Measurements from ENCODE around the gene ALKBH4. TPM values are rescaled to one million over a fixed set of nuclear protein-coding genes. Genes with fewer than 3 reads are reported as not detected.
"Not testable (repeated sequence)": the region's sequence is repeated elsewhere in the genome, so short reads cannot be mapped to it uniquely, and the experiment has no call there.

Gene ALKBH4
- total RNA-seq, 1 experiment from 2014 or later, result 52.7 TPM

DNA sequence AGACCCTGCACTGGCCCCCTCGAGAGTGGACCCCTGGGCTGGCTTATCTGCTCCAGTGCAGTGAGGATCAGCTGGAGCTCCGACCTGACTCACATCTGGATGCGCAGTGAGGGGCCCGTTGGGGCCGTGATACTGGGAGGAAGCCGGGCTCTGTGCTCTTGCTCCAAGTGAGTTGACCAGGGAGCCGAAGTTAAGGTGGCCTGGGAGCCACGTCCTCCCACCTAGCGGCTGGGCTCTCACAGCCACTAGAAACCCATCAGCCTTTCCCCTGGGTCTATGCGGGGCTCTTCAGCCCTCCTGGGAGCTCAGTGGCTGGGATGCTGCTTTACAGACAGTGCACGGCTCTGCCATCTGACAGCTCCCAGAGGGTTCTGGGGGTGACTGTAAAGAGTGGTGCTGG is 9.1 kb downstream of the ALKBH4 start:
- no peak for DNase-seq (ENCODE audit: low spot score)

DNA sequence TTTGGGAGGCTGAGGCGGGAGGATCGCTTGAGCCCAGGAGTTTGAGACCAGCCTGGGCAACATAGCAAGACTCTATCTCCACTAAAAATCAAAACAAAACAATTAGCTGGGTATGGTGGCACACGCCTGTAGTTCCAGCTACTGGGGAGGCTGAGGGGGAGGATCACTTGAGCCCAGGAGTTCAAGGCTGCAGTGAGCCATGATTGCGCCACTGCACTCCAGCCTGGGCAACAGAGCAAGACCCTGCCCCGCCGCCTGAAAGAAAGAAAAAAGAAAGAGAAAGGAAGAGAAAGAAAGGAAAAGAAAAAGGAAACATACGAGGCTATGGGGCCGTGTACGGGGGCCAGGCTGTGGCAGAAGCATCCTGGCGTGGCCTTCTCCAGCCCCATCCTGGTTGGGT is 9.7 kb downstream of the ALKBH4 start:
- not testable (repeated sequence) for DNase-seq (ENCODE audit: low spot score)

DNA sequence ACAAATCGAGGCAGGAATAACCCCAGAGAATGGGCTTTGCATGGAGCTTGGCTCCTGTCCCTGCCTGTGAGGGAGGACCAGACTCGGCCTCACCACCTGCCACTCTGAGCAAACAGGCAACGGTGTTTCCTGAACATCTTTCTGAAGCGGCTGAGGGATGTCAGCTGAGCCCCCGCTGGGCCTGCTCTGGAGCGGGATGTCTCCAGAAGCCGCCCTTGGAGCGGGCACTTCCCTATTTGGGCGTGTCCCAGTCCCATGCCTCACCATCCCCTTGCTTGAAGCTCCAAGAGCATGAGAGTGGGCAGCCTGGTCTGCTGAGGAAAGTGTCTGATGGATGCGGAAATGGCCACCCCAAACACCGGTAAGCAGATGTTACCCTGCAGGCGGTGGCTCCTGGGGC is 10.2 kb downstream of the ALKBH4 start:
- DNase-seq (ENCODE audit: low spot score), result no peak

DNA sequence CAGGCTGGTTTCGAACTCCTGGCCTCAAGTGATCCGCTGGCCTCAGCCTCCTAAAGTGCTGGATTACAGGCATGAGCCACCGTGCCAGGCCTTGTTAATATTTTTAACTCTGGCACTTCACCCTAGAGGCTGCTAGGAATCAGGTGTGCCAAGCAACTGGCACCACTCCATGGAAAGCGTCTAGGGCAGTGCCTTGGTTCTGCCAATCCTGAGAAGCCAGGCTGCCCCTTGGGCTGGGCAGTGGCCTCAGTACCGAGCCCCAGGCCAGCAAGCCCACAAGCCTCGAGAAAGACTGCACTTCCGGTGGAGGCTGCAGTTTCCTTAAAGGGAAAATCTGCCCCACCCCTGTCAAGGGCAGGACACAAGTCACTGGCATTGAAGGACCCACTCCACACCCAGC is 11.3 kb downstream of the ALKBH4 start:
- DNase-seq (ENCODE audit: low spot score), result no peak

DNA sequence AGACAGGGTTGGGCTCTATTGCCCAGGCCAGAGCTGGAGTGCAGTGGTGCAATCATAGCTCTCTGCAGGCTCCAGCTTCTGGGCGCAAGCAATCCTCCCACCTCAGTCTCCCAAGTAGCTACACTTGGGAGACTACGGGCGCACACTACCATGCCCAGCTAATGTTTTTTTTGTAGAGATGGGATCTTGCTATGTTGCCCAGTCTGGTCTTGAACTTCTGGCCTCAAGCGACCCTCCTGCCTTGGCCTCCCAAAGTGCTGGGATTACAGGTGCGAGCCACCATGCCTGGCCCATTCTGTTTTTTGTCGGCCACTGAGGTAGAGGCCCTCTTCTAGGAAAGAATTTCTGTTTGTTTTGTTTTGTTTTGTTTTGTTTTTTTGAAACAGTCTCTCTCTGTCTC is 12.2 kb downstream of the ALKBH4 start:
- no peak for DNase-seq (ENCODE audit: low spot score)

DNA sequence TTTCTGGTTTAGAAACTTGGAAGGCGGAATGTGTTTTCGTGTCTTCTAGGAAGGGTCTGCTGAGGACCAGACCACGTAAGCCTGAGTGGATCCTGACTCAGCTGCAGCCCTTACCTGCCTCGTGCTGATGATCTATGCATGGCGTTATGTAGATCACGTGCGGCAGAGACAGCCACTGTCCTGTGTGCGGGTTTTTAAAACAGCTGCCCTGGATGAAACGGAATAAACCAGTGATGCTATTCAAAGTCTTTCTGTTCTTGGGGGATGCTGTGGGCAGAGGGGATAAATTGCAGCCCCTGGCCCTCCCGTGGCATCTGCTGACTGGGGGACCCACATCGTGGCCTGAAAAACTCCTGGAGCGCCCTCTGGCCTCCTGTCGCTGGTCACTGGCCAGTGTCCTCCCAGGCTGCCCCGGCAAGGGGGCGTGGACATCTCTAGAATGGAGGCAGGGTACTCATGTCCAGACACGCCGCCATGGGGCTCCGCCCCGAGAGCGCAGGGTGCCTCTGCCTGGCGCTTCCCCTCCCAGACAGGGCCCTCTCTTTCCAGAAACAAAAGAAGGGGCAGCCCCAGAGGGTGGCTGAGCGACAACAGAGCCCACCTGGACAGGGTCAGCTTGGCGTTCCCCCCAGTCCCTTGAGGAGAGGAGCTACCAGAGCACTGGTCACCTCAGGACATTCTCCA is 13.2 kb downstream of the ALKBH4 start:
- DNase-seq (ENCODE audit: low spot score), result no peak

DNA sequence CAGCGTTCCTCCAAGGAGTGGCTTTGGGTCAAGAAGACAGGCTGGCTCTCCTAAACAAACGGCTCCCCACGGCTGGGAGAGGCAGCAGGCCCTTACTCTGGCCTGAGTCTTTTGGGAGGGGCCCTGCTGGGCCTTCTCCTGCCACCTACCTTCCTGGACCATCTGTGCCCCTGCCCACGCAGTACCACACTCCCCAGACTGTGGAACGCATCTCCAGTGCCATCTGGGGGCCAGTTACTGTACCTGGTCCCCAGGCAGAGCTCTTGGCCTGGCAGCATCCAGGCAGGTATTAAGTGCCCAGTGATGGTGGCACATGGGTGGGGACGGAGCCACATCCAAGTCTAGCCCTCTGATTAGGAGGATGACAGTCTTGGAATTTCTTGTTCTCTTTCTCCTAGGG is 14.4 kb downstream of the ALKBH4 start:
- no peak for DNase-seq (ENCODE audit: low spot score)

DNA sequence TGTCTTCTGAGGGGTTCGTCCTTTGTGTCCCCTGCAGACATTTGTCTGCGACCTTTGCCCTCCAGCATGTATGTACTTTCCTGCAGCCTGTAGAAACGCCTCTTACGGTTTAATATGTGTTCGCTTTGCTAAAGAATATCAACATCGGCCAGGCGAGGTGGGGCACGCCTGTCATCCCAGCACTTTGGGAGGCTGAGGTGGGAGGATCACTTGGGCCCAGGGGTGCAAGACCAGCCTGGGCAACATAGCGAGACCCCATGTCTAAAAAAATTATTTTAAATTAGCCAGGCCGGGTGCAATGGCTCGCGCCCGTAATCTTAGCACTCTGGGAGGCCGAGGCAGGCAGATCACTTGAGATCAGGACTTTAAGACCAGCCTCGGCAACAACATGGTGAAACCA is 15.5 kb downstream of the ALKBH4 start:
- no peak for DNase-seq (ENCODE audit: low spot score)

DNA sequence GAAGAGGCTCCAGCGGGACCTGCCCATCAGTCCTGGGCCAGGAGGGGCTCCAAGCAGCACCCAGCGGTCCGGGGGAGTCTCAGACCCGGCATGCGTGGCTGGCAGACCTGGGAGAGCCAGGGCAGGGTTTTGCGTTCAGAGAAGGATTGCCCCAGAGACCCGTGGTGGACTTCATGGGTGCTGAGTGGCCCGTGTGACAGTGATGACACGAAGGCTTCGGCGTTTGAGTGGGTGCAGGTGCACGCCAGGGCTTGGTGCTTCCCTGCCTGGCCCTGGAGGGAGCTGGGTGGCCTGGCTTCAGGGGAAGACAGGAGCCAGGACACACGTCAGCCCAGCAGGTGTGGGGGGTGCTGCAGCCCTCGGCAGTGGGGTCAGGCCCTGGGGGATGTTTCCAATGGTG is 17.4 kb downstream of the ALKBH4 start:
- DNase-seq (ENCODE audit: low spot score), result no peak

DNA sequence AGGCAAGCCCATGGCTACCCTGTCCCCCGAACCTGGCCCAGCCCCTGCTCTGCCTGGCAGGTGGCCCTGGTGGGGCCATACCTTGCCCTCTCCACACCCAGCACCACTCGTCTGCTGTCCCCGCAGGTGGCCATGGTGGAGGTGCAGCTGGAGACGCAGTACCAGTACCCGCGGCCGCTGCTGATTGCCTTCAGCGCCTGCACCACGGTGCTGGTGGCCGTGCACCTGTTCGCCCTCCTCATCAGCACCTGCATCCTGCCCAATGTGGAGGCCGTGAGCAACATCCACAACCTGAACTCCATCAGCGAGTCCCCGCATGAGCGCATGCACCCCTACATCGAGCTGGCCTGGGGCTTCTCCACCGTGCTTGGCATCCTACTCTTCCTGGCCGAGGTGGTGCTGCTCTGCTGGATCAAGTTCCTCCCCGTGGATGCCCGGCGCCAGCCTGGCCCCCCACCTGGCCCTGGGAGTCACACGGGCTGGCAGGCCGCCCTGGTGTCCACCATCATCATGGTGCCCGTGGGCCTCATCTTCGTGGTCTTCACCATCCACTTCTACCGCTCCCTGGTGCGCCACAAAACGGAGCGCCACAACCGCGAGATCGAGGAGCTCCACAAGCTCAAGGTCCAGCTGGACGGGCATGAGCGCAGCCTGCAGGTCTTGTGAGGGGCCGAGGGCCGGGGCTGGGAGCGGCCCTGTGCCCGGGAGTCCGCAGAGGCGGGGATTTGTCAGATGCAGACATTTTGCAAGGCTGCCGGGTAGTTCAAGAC is 18.1 kb downstream of the ALKBH4 start:
- no peak for DNase-seq (ENCODE audit: low spot score)

DNA sequence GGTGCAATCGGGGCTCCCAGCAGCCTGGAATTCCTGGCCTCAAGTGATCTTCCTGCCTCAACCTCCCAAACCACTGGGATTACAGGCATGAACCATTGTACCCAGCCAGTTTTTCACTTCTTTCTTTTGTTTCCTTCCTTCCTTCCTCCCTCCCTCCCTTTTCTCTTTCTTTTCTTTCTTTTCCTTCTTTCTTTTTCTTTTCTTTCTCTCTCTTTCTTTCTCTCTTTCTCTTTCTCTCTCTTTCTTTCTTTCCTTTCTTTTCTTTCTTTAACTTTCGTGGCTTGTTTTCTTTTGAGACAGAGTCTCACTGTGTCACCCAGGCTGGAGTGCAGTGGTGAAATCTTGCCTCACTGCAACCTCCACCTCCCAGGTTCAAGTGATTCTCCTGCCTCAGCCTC is 19.0 kb downstream of the ALKBH4 start:
- no peak for DNase-seq (ENCODE audit: low spot score)

DNA sequence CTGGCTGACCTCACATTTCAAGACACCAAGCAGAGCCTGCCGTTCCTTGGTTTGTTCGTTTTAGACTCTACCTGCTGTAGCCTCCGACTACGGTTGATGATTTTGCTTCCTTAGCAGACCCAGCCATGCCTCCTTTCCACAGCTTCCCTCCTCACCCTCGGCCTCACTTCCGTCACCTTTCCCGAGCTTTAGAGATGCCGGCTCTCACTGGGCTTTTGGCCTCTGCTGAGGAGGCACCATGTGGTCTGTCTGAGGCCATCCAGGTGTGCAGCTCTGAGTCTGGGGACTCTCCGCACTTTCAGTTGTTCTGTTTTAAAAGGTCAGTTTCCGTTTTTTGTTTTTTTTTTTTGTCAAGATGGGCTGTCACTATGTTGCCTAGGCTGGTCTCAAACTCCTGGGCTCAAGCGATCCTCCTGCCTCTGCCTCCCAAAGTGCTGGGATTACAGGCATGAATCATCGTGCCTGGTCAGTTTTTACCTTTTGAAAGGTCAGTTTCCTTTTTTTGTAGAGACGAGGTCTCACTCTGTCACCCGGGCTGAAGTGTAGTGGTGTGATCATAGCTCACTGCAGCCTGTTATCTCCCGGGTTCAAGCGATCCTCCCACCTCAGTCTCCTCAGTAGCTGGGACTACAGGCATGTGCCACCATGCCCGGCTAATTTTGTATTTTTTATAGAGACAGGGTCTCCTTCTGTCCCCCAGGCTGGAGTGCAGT is 19.5 kb downstream of the ALKBH4 start:
- DNase-seq (ENCODE audit: low spot score), result no peak

DNA sequence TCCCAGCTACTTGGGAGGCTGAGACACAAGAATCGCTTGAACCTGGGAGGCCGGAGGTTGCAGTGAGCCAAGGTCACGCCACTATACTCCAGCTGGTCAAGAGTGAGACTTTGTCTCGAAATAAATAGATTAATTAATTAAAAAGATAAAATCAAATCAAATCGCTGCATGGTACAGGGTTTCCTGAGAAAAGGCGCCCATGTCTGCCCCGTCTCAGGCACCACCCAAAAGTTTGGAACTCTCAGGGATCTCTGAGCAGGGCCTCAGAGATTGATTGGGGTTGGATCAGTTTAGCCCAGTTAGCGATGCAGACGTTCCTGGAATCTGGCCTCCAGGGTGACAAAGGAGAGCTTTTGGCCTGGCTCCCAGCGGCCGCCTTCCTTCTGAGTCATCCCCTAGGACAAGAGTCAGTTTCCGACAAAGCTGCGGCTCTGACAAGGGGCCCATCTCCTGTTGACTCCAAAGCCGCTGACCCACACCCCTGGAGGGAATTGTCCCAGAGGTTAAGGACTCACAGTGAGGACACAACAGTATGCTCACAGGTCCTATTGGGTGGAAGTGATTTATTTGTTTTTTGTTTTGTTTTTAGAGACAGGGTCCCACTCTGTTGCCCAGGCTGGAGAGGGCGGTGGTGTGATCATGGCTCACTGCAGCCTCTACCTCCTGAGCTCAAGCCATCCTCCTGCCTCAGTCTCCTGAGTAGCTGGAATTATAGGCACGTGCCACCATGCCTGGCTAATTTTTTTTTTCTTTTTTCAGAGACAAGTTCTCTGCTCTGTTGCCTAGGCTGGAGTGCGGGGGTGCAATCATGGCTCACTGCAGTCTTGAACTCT is 24.5 kb downstream of the ALKBH4 start:
- DNase-seq (ENCODE audit: low spot score), result peak; percentile 79

DNA sequence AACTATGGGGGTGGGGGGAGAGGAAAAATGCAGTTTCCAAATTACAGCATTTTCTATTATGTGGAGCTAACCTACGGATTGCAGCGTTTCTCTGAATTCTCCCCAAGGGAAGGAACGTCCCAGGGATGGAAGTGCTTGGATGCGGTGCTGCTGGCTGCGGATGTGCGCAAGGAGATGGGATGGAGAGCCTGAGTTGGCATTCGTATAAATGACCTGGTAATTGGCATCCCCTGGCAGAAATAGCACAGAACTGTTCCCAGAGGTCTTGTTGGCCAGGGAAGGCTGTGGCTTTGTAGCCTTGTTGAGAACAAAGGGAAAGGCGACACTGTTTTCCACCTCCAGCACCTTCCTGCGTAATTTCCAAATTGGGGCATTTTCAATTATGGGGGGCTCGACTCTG is 28.5 kb downstream of the ALKBH4 start:
- no peak for DNase-seq (ENCODE audit: low spot score)

DNA sequence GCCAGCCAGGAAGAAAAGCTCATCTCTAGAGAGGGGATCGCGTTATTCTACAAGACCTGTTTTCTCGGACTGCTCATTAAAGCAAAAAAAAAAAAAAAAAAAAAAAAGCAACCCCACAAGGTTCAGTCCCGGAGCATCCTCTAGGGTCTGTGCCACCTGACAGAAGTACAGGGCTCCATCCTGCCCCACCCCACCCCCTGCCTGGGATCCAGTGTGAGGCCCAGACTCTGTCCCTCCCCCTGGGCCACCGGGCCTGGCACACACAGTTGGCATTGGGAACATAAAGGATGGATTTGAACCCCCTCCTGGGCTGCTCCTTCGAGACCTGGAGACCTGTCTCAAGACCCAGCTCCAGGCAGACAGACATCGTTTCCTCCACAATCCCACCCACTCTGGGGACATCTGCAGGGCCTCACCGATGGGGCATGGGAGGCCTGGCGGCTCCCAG is 30.6 kb downstream of the ALKBH4 start:
- DNase-seq (ENCODE audit: low spot score), result no peak

DNA sequence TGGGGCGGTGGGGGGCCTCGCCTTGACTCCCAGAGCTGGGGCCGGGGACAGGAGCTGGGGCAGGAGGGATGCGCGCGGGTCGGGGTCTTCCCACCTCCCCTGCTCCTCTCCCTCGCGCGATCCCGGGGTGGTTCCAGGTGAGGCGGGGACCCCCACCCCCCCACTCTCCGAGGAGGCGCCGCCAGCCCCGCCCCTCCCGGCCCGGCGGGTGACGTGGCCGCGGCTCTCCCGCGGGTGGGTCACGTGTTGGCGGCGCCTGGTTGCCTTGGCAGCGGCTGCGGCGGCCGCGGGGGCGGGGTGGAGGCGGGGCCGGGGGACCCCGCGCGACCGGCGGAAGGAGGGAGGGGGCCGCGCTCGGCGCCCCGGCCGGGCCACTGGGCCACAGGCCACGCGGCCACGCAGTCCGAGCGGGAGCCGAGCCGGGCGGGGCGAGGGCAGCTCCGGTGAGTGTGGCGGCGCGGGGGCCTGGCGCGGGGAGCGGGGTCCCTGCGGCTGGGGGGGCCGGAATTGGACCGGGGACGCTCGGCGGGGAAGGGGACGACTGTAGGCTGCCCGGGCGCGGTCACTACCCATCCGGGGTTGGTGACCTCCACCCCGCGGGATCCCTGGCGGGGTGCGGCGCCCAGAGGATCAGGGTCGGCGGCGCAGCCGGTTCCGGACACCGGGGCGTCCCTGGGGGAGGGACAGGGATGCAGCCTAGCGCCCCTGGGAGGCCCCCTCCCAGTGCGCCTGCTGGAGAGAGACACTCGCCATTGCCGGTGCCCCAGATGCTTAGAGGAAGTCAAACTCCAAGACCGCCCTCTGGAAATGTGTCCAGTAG is 31.2 kb downstream of the ALKBH4 start, which contains the start of gene ORAI2:
Gene ORAI2, plus strand, starts transcription at position 357 of the 820 bp plus-strand sequence. CDS start 5,382 bp downstream, outside the sequence.
- peak; percentile 69 for DNase-seq (ENCODE audit: low spot score)

DNA sequence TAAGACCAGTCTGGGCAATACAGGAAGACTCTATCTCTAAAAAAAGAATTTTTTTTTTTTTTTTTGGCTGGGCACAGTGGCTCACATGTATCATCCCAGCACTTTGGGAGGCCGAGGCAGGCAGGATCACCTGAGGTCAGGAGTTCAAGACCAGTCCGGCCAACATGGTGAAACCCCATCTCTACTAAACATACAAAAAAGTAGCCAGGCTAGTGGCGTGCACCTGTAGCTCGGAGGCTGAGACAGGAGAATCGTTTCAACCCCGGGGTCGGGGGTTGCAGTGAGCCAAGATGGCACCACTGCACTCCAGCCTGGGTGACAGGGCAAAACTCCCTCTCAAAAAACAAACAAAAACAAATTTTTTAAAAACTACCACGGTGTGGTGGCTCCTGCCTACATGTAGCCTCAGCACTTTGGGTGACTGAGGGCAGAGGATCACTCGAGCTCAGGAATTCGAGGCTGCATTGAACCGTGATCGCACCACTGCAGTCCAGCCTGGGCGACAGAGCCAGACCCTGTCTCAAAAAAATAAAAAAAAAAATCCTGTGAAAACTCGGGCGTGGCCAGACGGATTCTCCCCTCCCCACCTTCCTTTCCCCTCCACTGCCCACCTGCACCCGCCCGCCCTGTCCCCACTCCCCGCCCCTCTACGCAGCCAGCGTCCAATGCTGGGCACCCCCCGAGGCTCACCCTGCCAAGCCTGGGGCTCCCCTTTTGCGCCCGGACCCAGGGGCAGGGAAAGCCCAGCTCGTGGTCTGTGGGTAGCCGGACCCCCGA is 32.0 kb downstream of the ALKBH4 start:
- DNase-seq (ENCODE audit: low spot score), result no peak

DNA sequence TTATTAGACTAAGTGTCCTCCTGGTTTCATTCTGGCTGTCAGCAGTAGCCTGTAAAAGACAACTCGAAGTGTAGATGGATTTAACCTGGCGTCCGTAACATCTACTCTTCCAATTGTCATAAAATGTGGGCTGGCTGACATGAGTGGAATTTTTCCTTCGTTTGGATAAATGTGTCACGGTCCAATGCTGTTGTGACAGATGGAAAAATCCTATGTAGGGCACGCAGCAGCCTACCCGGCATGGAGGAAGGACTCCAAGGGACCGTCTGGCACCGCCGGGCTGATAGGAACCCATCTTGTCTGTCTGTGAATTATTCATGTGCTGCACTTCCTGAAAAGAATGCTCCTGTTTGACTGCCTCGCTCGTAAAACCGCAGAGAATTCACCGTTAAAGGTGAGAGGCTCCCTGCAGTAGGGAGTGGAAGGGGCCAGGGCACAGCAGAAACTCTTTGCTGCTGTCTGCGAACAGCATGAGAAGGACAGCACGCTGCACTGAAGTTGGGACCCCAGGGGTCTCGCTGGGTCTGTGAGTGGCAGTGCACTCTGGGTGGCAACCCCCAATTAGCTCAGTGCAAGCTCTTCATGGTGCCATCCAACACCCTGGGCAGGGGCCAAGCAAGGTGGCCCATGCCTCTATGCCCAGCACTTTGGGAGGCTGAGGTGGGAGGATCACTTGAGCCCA is 32.9 kb downstream of the ALKBH4 start:
- DNase-seq (ENCODE audit: low spot score), result no peak

DNA sequence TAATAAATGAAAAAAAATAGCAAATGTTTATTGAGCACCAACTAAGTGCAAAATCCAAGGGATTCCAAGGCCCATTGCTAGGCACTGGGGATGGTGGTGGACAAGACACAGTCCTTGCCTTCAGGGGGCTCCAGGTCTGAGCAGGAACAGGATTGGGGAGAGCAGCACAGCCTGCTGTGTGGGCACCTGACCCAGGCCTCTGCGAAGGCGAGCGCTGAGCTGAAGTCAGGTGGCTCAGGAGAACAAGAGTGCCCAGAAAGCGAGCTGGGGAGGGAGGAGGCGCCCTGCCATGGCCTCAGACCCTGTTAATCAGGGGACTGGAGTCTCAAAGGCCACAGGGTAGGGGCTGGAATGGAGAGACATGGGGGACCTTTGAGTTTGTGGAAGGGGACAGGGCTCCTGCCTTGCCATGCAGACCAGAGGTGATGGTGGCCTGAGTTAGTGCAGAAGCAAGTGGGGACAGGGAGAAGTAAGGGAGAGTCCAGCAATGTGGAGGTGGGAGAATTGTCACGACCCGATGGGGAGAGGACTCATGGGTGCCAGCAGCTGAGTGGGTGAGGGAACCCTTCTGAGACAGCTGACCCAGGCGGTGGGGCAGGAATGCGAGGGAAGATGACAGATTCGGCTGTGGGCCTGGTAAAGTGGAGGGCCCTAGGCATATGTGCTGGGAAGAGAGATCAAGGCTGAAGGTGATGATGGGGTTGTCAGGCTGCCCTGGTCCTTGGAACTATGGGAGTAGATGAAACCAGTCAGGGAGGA is 35.3 kb downstream of the ALKBH4 start:
- DNase-seq (ENCODE audit: low spot score), result no peak
